Panc1 (cell line): ENCODE results near the gene PNPLA8. TPM values are rescaled to one million over a fixed set of nuclear protein-coding genes. Genes with fewer than 3 reads are reported as not detected.

Experiments used
- ATAC-seq: fragments of 200-7000 bp; cut with Tn5 transposase; 2 replicates; pipeline ENCODE4 v1.9.1; 2020; ENCODE audit warnings: mild to moderate bottlenecking, moderate library complexity
- BruUV-seq: library from RNA; stranded (reverse); fragments of 400-500 nt; replicated peaks from 2 replicates; lab custom pipeline; 2021; lab: Mats Ljungman, UMichigan
- CTCF ChIA-PET: fragments of 300-600 bp; sonication (Branson Sonifier 250); formaldehyde crosslinking; loops from one replicate; lab custom pipeline; 2022; ENCODE audit warnings: antibody characterized with exemption; lab: Charles Lee
- POLR2A ChIA-PET: fragments of 300-600 bp; sonication (Branson Sonifier 250); formaldehyde crosslinking; loops from one replicate; lab custom pipeline; 2022; ENCODE audit warnings: antibody characterized with exemption; lab: Charles Lee
- DNase-seq: peaks from one replicate; pipeline ENCODE4 v3.0.0-alpha.2; 2010; ENCODE audit warnings: low read depth, low spot score
- H3K27ac ChIP-seq: 2 replicates; pipeline ENCODE4 v1.5.1; 2011; ENCODE audit warnings: mild to moderate bottlenecking, low read length, inconsistent platforms
- H3K27me3 ChIP-seq: fragments of 200-500 bp; sonication (Bioruptor generic); 2 replicates; pipeline ENCODE4 v1.6.0; 2014; ENCODE audit warnings: low read length, inconsistent platforms; ENCODE audit not compliant: control insufficient read depth, insufficient read depth
- H3K36me3 ChIP-seq: fragments of 200-500 bp; sonication (Bioruptor generic); 2 replicates; pipeline ENCODE4 v1.5.1; 2014; ENCODE audit warnings: inconsistent platforms, mild to moderate bottlenecking, low read length, moderate library complexity; ENCODE audit not compliant: control insufficient read depth, insufficient read depth
- H3K4me1 ChIP-seq: 2 replicates; pipeline ENCODE4 v1.5.1; 2011; ENCODE audit warnings: inconsistent platforms, mild to moderate bottlenecking, low read length, moderate library complexity; ENCODE audit not compliant: control insufficient read depth, insufficient read depth
- H3K4me3 ChIP-seq, 2 experiments: 2 replicates each; pipeline ENCODE4 v1.5.1; 2011 to 2012; ENCODE audit warnings: low read depth in 2 of 2, low read length in 2 of 2, mild to moderate bottlenecking in 2 of 2, inconsistent platforms in 1 of 2, moderate library complexity in 1 of 2
- H3K9me3 ChIP-seq: fragments of 200-500 bp; sonication (Bioruptor generic); 2 replicates; pipeline ENCODE4 v1.5.1; 2014; ENCODE audit warnings: low read depth, mild to moderate bottlenecking, inconsistent platforms, low read length, moderate library complexity; ENCODE audit not compliant: control insufficient read depth, insufficient read depth
- POLR2AphosphoS5 ChIP-seq: IDR thresholded peaks from 2 replicates; pipeline ENCODE4 v1.6.1; 2012; ENCODE audit warnings: mild to moderate bottlenecking, low read depth, low read length, moderate library complexity
- SIN3A ChIP-seq: IDR thresholded peaks from 2 replicates; pipeline ENCODE4 v1.6.1; 2012; ENCODE audit warnings: low read depth, mild to moderate bottlenecking, low read length, moderate library complexity, borderline replicate concordance; ENCODE audit not compliant: insufficient read depth
- TCF7L2 ChIP-seq: IDR thresholded peaks from 2 replicates; pipeline ENCODE4 v1.6.1; 2011; ENCODE audit warnings: mild to moderate bottlenecking, low read depth, low read length, inconsistent platforms
- in situ Hi-C: cut with HindIII; loops from 2 replicates; pipeline ENCODE4 v1.10.0; 2016; ENCODE audit warnings: low sequenced_read_pairs, low pct_unique_long_range_greater_than_20kb
- intact Hi-C: fragments of 100-400 bp; cut with micrococcal nuclease; formaldehyde crosslinking; loops from one replicate; pipeline ENCODE4 v1.10.0; 2022; ENCODE audit not compliant: unreplicated experiment
- total RNA-seq: library from RNA; stranded (reverse); gene quantifications from one replicate; pipeline ENCODE4 v1.2.1, GENCODE V29; 2021; ENCODE audit not compliant: unreplicated experiment
- TF ChIP-seq, protein P1 (sequence below), 2 experiments: IDR thresholded peaks; 2 replicates each; pipeline ENCODE4 v1.6.1; 2011 to 2012; ENCODE audit warnings: low read depth in 2 of 2, control low read depth in 1 of 2, low read length in 1 of 2, mild to moderate bottlenecking in 1 of 2, moderate library complexity in 1 of 2; ENCODE audit not compliant: insufficient read depth in 1 of 2
- TF ChIP-seq, protein P2 (sequence below): fragments of 450-650 bp; IDR thresholded peaks from 2 replicates; pipeline ENCODE4 v1.5.1; 2017; ENCODE audit warnings: mild to moderate bottlenecking

PNPLA8 gene
- total RNA-seq, 1 experiment from 2014 or later, result 18.1 TPM

DNA sequence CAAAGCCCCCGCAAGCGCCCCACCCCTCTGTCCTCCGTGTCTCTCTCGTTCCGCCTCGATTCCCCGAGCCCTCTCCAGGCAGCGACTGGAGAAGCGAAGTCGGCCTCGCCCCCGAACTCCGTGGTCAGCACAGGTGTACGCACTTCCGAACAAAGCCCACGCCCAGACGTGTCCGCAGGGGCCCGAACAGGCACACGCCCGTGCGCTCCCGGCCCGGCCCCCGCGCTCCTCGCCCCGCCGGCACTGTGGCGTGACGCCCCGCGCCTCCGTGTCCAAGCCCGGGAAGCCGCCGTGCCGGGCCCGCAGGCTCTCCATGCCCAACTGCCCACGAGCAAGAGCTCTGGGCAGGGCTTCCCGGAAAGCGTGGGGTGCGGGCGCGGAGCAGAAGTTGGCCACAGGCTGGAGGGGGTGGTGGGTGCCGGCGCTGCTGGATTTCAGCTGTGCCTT lies 70.4 kb downstream of the PNPLA8 start:
- ATAC-seq (peak; percentile 39), DNase-seq (no peak)
- TF ChIP-seq, protein P1, sequence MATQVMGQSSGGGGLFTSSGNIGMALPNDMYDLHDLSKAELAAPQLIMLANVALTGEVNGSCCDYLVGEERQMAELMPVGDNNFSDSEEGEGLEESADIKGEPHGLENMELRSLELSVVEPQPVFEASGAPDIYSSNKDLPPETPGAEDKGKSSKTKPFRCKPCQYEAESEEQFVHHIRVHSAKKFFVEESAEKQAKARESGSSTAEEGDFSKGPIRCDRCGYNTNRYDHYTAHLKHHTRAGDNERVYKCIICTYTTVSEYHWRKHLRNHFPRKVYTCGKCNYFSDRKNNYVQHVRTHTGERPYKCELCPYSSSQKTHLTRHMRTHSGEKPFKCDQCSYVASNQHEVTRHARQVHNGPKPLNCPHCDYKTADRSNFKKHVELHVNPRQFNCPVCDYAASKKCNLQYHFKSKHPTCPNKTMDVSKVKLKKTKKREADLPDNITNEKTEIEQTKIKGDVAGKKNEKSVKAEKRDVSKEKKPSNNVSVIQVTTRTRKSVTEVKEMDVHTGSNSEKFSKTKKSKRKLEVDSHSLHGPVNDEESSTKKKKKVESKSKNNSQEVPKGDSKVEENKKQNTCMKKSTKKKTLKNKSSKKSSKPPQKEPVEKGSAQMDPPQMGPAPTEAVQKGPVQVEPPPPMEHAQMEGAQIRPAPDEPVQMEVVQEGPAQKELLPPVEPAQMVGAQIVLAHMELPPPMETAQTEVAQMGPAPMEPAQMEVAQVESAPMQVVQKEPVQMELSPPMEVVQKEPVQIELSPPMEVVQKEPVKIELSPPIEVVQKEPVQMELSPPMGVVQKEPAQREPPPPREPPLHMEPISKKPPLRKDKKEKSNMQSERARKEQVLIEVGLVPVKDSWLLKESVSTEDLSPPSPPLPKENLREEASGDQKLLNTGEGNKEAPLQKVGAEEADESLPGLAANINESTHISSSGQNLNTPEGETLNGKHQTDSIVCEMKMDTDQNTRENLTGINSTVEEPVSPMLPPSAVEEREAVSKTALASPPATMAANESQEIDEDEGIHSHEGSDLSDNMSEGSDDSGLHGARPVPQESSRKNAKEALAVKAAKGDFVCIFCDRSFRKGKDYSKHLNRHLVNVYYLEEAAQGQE (IDR thresholded peaks at IDR 0.05; ENCODE audit: insufficient read depth in 1 of 2, low read depth in 2 of 2, low read length in 1 of 2), result no peak
- TF ChIP-seq TCF7L2 (no peak), SIN3A (no peak), POLR2AphosphoS5 (no peak)
- TF ChIP-seq, protein P2, sequence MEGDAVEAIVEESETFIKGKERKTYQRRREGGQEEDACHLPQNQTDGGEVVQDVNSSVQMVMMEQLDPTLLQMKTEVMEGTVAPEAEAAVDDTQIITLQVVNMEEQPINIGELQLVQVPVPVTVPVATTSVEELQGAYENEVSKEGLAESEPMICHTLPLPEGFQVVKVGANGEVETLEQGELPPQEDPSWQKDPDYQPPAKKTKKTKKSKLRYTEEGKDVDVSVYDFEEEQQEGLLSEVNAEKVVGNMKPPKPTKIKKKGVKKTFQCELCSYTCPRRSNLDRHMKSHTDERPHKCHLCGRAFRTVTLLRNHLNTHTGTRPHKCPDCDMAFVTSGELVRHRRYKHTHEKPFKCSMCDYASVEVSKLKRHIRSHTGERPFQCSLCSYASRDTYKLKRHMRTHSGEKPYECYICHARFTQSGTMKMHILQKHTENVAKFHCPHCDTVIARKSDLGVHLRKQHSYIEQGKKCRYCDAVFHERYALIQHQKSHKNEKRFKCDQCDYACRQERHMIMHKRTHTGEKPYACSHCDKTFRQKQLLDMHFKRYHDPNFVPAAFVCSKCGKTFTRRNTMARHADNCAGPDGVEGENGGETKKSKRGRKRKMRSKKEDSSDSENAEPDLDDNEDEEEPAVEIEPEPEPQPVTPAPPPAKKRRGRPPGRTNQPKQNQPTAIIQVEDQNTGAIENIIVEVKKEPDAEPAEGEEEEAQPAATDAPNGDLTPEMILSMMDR, result no peak
- in situ Hi-C loops, result no loop called here
- H3K36me3 ChIP-seq, result no peaks in the 10 kb centered on the region
- no TSS peak for BruUV-seq
- H3K27me3 ChIP-seq, result peaks cover 38% of the 10 kb centered on the region
- ChIA-PET POLR2A (no interaction called here), CTCF (no interaction called here)
- no peaks in the 10 kb centered on the region for H3K4me1 ChIP-seq
- peak overlapping the region; percentile 33 to 43 for H3K4me3 ChIP-seq
- intact Hi-C loops, result no loop called here
- H3K27ac ChIP-seq, result no peak overlapping the region
- no peaks in the 10 kb centered on the region for H3K9me3 ChIP-seq

DNA sequence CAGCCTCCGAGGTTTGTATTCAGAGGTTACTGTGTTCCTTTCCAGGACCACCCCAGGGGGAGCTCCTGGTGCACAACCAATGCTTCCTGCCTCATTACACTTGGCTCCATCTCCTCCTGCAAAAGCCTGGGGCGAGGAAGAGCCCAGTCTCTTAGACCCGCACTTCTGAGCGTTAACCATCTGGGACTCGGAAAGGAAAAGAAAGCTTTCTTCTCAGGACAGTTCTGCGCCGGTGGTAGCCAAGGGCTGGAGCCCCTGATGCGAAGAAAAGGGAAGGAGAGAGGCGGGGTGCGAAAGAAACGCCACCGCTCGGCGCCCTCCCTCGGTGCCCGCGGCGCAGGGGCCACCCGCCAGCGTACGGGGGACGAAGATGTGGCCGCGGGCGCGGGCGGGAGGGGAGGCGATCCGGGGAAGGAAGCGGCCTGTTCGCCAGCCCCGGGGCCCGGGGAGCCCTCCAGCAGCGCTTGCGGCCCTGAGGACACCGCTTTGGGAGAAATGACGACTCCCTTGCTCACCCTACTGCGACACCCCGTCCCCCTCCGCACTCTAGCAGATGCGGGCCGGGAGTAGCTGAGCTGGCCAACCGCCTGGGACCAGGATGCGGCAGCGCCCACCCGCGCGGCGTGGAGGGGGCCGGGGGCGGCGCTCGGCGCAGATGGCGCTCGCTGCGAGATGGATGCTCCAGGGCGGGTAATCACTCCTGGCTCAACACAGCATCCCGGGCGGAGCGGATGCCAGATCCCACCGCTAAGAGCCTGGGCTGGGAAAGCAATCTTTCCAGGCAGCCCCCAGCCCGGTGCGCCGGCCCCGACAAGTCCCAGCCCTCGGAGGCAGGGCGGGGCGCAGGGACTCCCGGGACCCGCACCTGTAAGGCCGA lies 71.0 kb downstream of the PNPLA8 start:
- DNase-seq (no peak), ATAC-seq (peak; percentile 56)
- TF ChIP-seq POLR2AphosphoS5, result no peak
- TF ChIP-seq, protein P1 (IDR thresholded peaks at IDR 0.05; ENCODE audit: insufficient read depth in 1 of 2, low read depth in 2 of 2, low read length in 1 of 2), result no peak
- TF ChIP-seq, protein P2, result no peak
- no peak for TF ChIP-seq TCF7L2
- no peak for TF ChIP-seq SIN3A
- H3K4me1 ChIP-seq, result no peaks in the 10 kb centered on the region
- intact Hi-C loops (loop anchor here (5.0 kb wide), 1 partner anchor 273 kb away; no protein-coding TSS in a partner anchor), in situ Hi-C loops (no loop called here)
- H3K27me3 ChIP-seq, result peaks cover 36% of the 10 kb centered on the region
- BruUV-seq, result no TSS peak
- H3K9me3 ChIP-seq, result no peaks in the 10 kb centered on the region
- ChIA-PET CTCF (no interaction called here), POLR2A (no interaction called here)
- no peaks in the 10 kb centered on the region for H3K36me3 ChIP-seq
- H3K4me3 ChIP-seq, result peak overlapping the region; percentile 33 to 43
- H3K27ac ChIP-seq, result no peak overlapping the region
